GM23338 (cell line): ENCODE measurements around the gene FOCAD. TPM values are rescaled to one million over a fixed set of nuclear protein-coding genes. Genes with fewer than 3 reads are reported as not detected.

Source experiments
- ATAC-seq: fragments of 200-7000 bp; cut with Tn5 transposase; 3 replicates; pipeline ENCODE4 v1.9.1; 2020
- DNase-seq: peaks from one replicate; pipeline ENCODE4 v3.0.0-alpha.2; 2015; ENCODE audit warnings: low spot score
- H2AFZ ChIP-seq: fragments of 200-600 bp; sonication (generic); 2 replicates; pipeline ENCODE4 v1.8.0; 2016; ENCODE audit warnings: antibody characterized with exemption, mild to moderate bottlenecking, moderate library complexity
- H3F3A ChIP-seq: fragments of 200-600 bp; sonication (generic); replicated peaks from 2 replicates; pipeline ENCODE4 v1.8.0; 2017; ENCODE audit warnings: antibody characterized with exemption, mixed run types, low read depth
- H3K27ac ChIP-seq: fragments of 200-600 bp; sonication (generic); 2 replicates; pipeline ENCODE4 v1.6.1; 2016; ENCODE audit warnings: low read depth
- H3K27me3 ChIP-seq: fragments of 200-600 bp; sonication (generic); 2 replicates; pipeline ENCODE4 v1.8.0; 2016; ENCODE audit warnings: mild to moderate bottlenecking, mixed run types, moderate library complexity; ENCODE audit not compliant: insufficient read depth
- H3K36me3 ChIP-seq: fragments of 200-600 bp; sonication (generic); 2 replicates; pipeline ENCODE4 v1.8.0; 2016; ENCODE audit warnings: mild to moderate bottlenecking; ENCODE audit not compliant: insufficient read depth
- H3K4me1 ChIP-seq: fragments of 200-600 bp; sonication (generic); 2 replicates; pipeline ENCODE4 v1.8.0; 2016; ENCODE audit warnings: mild to moderate bottlenecking, moderate library complexity; ENCODE audit not compliant: insufficient read depth
- H3K4me2 ChIP-seq: fragments of 200-600 bp; sonication (generic); 2 replicates; pipeline ENCODE4 v1.7.1; 2017; ENCODE audit warnings: mixed run types
- H3K4me3 ChIP-seq: fragments of 200-600 bp; sonication (generic); 2 replicates; pipeline ENCODE4 v1.6.1; 2016; ENCODE audit warnings: mixed run types
- H3K79me2 ChIP-seq: fragments of 200-600 bp; sonication (generic); replicated peaks from 2 replicates; pipeline ENCODE4 v1.8.0; 2017; ENCODE audit warnings: mild to moderate bottlenecking; ENCODE audit not compliant: insufficient read depth
- H3K9me2 ChIP-seq: fragments of 200-600 bp; sonication (generic); 2 replicates; pipeline ENCODE4 v1.8.0; 2017; ENCODE audit not compliant: insufficient read depth
- H4K20me1 ChIP-seq: fragments of 200-600 bp; sonication (generic); replicated peaks from 2 replicates; pipeline ENCODE4 v1.8.0; 2017; ENCODE audit warnings: mild to moderate bottlenecking; ENCODE audit not compliant: insufficient read depth
- H3K27ac Mint-ChIP-seq: 2 replicates; pipeline ENCODE4 v1.8.0; 2020; ENCODE audit warnings: inconsistent platforms, mild to moderate bottlenecking, moderate library complexity, mixed read lengths
- H3K27me3 Mint-ChIP-seq: 3 replicates; pipeline ENCODE4 v1.8.0; 2022; ENCODE audit warnings: low read depth, mild to moderate bottlenecking, moderate library complexity, mixed read lengths, inconsistent platforms; ENCODE audit not compliant: insufficient read depth, poor library complexity
- H3K36me3 Mint-ChIP-seq: 3 replicates; pipeline ENCODE4 v1.8.0; 2021; ENCODE audit warnings: low read depth, mild to moderate bottlenecking, inconsistent platforms, moderate library complexity, mixed read lengths
- H3K4me1 Mint-ChIP-seq: 3 replicates; pipeline ENCODE4 v1.8.0; 2020; ENCODE audit warnings: mild to moderate bottlenecking, inconsistent platforms, mixed read lengths
- H3K4me3 Mint-ChIP-seq: 3 replicates; pipeline ENCODE4 v1.8.0; 2021; ENCODE audit warnings: moderate library complexity, mild to moderate bottlenecking, inconsistent platforms, mixed read lengths
- H3K9me3 Mint-ChIP-seq: 3 replicates; pipeline ENCODE4 v1.8.0; 2020; ENCODE audit warnings: moderate library complexity, mild to moderate bottlenecking, inconsistent platforms, mixed read lengths
- CREB1 ChIP-seq: fragments of 250-450 bp; sonication (Bioruptor Pico); IDR thresholded peaks from 2 replicates; pipeline ENCODE4 v1.5.0; 2020; ENCODE audit warnings: low read depth, mild to moderate bottlenecking, moderate library complexity
- CTCF ChIP-seq, 2 experiments: fragments of 200-600 bp in 1 of 2; sonication (generic) in 1 of 2; conservative IDR thresholded peaks; 2 replicates each; pipeline versions ENCODE4 v1.5.1 to v1.6.1; 2016 to 2017; ENCODE audit warnings: antibody characterized with exemption in 2 of 2, low read depth in 2 of 2, mild to moderate bottlenecking in 2 of 2, moderate library complexity in 1 of 2
- EZH2 ChIP-seq: fragments of 200-600 bp; sonication (generic); IDR thresholded peaks from one replicate; pipeline ENCODE4 v1.8.0; 2017; ENCODE audit warnings: antibody characterized with exemption, mild to moderate bottlenecking, low read depth; ENCODE audit not compliant: unreplicated experiment
- NANOG ChIP-seq: IDR thresholded peaks from 2 replicates; pipeline ENCODE4 v1.6.1; 2016; ENCODE audit warnings: antibody characterized with exemption, borderline replicate concordance
- POLR2AphosphoS5 ChIP-seq: IDR thresholded peaks from 2 replicates; pipeline ENCODE4 v1.6.1; 2016; ENCODE audit warnings: antibody characterized with exemption, low read depth
- REST ChIP-seq: IDR thresholded peaks from one replicate; pipeline ENCODE4 v1.6.1; 2018; ENCODE audit warnings: antibody characterized with exemption; ENCODE audit not compliant: unreplicated experiment
- ZNF114 ChIP-seq: fragments of 250-450 bp; sonication (Bioruptor Pico); IDR thresholded peaks from 2 replicates; pipeline ENCODE4 v1.5.0; 2020; ENCODE audit warnings: mild to moderate bottlenecking, moderate library complexity
- ZNF331 ChIP-seq: fragments of 250-450 bp; sonication (Bioruptor Pico); IDR thresholded peaks from 2 replicates; pipeline ENCODE4 v1.5.0; 2020; ENCODE audit warnings: low read depth, mild to moderate bottlenecking, moderate library complexity
- polyA plus RNA-seq: library from polyadenylated mRNA; unstranded; fragments of >200 nt; fragmentation: Nextera tagmentation; extraction: Ambion mirVana; gene quantifications from 2 replicates; pipeline ENCODE4 v1.2.1, GENCODE V29; 2016
- total RNA-seq: library from RNA; depleted of rRNA; stranded (reverse); fragments of >200 nt; shearing (Covaris generic); gene quantifications from 2 replicates; pipeline ENCODE4 v1.2.3, GENCODE V29; 2014

Gene FOCAD
- total and polyA plus RNA-seq, 2 experiments from 2014 or later, result 13.7 to 66.5 TPM

GRCh38 chr9:21018177-21018576 is 334.1 kb downstream of the FOCAD start (continued):
- no peak for TF ChIP-seq REST
- TF ChIP-seq CREB1, result no peak
- TF ChIP-seq CTCF (conservative IDR thresholded peaks at IDR 0.05; ENCODE audit: low read depth in 2 of 2), result no peak

- H3K9me3 Mint-ChIP-seq, result peaks cover 7% of the 10 kb centered on the region; the same call in 1 of the 3 replicates
- ATAC-seq (no peak), DNase-seq (no peak)
- Histone ChIP-seq H4K20me1 (no peaks in the 10 kb centered on the region), H3K4me1 (peaks cover 18% of the 10 kb centered on the region), H3K36me3 (no peaks in the 10 kb centered on the region), H3K27ac (no peak overlapping the region), H3F3A (no peaks in the 10 kb centered on the region), H3K4me2 (no peak overlapping the region), H3K4me3 (no peak overlapping the region), H3K79me2 (no peaks in the 10 kb centered on the region), H3K9me2 (no peaks in the 10 kb centered on the region), H3K27me3 (no peaks in the 10 kb centered on the region), H2AFZ (no peak overlapping the region)
- no peak overlapping the region for H3K27ac Mint-ChIP-seq
- H3K4me1 Mint-ChIP-seq, result peaks cover 4% of the 10 kb centered on the region; the same call in 2 of the 3 replicates
- H3K36me3 Mint-ChIP-seq, result peaks cover 4% of the 10 kb centered on the region; the same call in 1 of the 3 replicates
- no peak for TF ChIP-seq POLR2AphosphoS5
- TF ChIP-seq NANOG, result no peak
- no peak for TF ChIP-seq CTCF (conservative IDR thresholded peaks at IDR 0.05; ENCODE audit: low read depth in 2 of 2)
- no peak for TF ChIP-seq ZNF331
- TF ChIP-seq ZNF114 (CRISPR knock-in tag), result no peak
- TF ChIP-seq CREB1, result no peak
- TF ChIP-seq EZH2, result no peak
- H3K4me3 Mint-ChIP-seq, result no peak overlapping the region
- H3K27me3 Mint-ChIP-seq, result no peaks in the 10 kb centered on the region
Observed at GRCh38 chr9:21023861-21024260, 339.8 kb downstream of the FOCAD start.
